Forelimb muscle (tissue), 1 donor: ENCODE data around the gene ACSM3. TPM values are rescaled to one million over a fixed set of nuclear protein-coding genes. Genes with fewer than 3 reads are reported as not detected.
"Not testable (repeated sequence)": the region's sequence is repeated elsewhere in the genome, so short reads cannot be mapped to it uniquely, and the experiment has no call there.

Experiments
- DNase-seq: peaks from one replicate; pipeline ENCODE4 v3.0.0-alpha.2; 2013; ENCODE audit warnings: low read depth
- polyA plus RNA-seq: library from polyadenylated mRNA; unstranded; fragments of 120-200 nt; gene quantifications from one replicate; pipeline ENCODE4 v1.2.1, GENCODE V29; 2013; ENCODE audit not compliant: insufficient read length

Gene ACSM3
- polyA plus RNA-seq, 1 donor: 2.9 TPM

DNA sequence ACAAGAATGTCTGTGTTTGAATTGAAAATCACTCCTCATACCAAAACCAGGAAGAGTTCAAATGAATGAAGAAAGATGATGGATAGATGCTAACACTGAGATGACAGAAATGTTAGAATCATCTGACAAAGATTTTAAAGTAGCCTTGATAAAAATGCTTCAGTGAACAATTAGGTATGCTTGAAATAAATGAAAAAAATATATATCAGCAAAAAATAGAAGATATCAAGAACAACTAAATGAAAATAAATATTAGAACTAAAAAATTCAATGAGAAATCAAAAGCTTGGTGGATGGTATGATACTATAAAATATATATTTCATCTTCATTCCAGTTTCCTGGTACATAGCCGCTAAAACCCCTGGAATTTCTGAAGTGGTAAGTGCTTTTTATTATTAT lies 8.6 kb upstream of the ACSM3 start:
- DNase-seq: no peak

DNA sequence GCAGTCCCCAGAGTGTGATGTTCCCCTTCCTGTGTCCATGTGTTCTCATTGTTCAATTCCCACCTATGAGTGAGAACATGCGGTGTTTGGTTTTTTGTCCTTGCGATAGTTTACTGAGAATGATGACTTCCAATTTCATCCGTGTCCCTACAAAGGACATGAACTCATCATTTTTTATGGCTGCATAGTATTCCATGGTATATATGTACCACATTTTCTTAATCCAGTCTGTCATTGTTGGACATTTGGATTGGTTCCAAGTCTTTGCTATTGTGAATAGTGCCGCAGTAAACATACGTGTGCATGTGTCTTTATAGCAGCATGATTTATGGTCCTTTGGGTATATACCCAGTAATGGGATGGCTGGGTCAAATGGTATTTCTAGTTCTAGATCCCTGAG lies 8.0 kb upstream of the ACSM3 start:
- not testable (repeated sequence) for DNase-seq

DNA sequence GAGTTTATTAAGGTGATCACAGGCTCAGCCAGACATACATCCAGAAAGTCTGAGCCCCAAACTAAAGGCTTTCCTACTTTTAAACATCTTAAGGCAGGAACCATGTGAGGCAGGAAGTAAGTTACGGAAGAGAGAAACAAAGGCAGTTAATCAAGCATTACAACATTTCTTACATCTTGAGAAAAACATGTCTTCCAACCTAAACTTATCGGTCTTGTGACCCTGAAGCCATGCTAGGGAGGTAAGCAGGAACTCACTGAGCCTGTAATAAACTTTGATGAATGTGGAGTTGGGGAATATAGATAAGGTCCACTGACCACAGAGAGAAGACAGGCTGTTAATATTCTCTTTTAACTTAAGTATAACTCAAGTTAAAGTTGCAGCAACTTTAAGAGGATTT lies 3.5 kb upstream of the ACSM3 start:
- DNase-seq: no peak

DNA sequence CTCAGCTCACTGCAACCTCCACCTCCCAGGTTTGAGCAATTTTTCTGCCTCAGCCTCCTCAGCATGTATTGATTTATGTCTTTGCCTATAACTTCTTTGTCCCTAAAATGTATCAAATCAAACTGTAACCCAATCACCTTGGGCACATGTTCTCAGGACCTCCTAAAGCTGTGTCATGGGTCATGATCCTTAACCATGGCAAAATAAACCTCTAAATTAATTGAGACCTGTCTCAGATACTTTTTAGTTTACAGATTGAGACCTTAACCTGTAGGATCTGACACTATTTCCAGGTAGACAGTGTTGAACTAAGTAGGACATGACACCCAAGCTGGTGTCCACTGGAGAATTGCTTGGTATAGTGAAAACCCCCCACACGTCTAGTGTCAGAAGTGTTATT lies 2.6 kb upstream of the ACSM3 start:
- no peak for DNase-seq

- DNase-seq: no peak
These were observed 1.2 kb upstream of the ACSM3 start for GRCh38 chr16:20762404-20763123.

- DNase-seq: not testable (repeated sequence)
These were observed 634 bp downstream of the ACSM3 start for GRCh38 chr16:20764448-20764847.

GRCh38 chr16:20765732-20766131 lies 1.9 kb downstream of the ACSM3 start:
- no peak for DNase-seq

- DNase-seq: no peak
These were observed 2.5 kb downstream of the ACSM3 start for GRCh38 chr16:20766294-20766693.

- DNase-seq: no peak
These were observed 3.8 kb downstream of the ACSM3 start for GRCh38 chr16:20767577-20767976.

DNA sequence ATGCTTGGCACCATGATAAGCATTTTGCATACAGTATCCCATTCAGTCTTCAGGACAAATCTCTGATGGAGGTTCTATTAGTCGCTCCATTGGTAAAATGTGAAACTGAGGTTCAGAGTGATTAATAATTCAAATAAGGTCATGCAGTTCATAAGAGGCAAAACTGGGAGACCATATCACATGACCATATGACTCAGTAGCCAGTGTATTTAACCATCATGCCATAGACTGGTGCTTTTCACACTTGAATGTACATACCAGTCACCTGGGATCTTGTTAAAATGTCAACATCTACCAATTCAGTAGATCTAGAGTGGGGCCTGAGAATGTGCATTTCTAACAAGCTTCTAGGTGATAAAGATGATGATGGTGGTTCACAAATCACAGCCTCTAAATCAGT lies 4.3 kb downstream of the ACSM3 start:
- DNase-seq: no peak

GRCh38 chr16:20768818-20769217 lies 5.0 kb downstream of the ACSM3 start:
- DNase-seq: no peak

DNA sequence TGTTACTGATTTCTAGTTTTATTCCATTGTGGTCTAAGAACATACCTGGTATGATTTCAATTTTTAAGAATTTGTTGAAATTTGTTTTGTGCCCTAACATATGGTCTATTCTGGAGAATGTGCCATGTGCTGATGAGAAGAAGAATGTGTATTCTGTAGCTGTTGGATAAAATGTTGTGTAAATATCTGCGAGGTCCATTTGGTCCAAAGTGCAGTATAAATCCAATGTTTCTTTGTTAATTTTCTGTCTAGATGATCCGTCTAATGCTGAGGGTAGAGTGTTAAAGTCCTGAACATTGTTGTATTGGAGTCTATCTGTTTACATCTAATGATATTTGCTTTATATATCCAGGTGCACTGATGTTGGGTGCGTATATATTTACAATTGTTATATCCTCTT lies 9.9 kb downstream of the ACSM3 start:
- no peak for DNase-seq

DNA sequence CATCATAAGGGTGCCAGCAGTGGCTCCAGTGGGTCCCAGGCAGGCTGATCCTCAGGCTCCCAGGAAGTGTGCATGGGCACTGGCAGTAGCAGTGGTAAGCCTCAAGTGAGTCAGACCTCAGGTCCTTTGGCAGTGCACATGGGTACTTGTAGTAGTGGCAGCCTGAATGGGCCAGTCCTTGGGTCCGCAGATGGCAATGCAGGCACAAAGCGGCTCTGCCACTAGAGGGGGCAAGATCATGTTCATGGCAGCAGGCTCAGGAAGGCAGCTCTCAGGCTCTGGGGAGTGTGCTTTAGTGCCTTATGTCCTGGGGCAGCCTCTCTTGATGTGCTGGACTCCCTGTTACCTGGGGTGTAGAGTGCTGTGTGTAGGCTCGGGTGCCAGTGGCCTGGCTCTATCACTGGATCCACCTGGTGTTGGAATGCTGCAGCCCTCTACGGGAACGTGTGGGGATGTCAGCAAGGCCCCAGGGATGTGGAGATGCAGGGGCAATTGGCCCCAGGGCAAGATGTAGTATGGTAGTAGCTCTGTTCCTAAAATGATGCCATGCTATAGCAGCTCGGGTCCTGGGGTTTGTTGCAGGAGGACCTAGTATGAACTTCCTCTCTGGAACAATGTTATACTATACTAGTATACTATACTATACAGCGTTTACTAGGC lies 11.0 kb downstream of the ACSM3 start:
- DNase-seq: no peak

- DNase-seq: no peak
These were observed 17.9 kb downstream of the ACSM3 start for GRCh38 chr16:20781697-20782096.

DNA sequence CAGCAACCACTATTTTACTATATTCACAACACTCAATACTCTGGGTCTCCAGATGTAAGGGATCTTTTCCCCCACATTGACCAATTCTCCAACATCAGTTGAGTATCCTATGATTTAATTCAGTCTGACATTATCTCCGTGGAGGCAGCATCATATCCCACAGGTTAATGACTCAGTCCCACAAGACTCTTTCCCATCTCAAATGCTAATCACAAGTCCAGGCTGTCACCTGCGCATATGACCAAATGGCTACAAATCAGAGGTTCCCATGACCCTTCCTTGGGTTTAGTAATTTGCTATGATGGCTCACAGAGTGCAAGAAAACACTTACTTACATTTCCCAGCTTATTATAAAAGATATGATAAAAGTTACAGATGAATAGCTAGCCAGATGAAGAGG lies 18.7 kb downstream of the ACSM3 start:
- no peak for DNase-seq

GRCh38 chr16:20784204-20784603 lies 20.4 kb downstream of the ACSM3 start:
- DNase-seq: no peak

- DNase-seq: no peak
These were observed 25.3 kb downstream of the ACSM3 start for GRCh38 chr16:20789130-20789529.

DNA sequence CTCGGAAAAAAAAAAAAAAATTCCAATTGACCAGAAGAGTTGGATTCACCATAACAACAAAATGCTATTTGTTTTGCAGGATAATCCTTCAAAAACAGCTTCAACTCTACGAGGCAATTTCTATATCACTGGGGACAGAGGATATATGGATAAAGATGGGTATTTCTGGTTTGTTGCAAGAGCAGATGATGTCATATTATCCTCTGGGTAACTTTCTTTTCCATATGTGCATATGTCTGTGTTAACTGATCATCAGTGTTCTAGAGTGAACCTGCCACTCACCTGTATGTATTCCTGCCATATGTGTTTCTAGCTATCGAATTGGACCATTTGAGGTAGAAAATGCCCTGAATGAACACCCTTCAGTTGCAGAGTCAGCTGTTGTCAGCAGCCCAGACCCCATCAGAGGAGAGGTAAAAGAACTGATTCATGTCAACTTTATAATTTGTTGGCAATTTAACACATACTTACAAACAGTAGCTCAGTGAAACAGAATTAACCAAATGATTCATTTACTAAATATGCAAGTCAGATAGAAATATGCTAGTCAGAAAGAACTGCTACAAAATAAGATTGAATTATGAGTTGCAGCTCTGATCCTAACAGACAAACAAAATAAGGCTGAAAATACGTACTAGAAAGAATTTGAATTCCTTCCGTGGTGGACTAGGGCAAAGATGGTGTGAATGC lies 28.3 kb downstream of the ACSM3 start:
- no peak for DNase-seq

DNA sequence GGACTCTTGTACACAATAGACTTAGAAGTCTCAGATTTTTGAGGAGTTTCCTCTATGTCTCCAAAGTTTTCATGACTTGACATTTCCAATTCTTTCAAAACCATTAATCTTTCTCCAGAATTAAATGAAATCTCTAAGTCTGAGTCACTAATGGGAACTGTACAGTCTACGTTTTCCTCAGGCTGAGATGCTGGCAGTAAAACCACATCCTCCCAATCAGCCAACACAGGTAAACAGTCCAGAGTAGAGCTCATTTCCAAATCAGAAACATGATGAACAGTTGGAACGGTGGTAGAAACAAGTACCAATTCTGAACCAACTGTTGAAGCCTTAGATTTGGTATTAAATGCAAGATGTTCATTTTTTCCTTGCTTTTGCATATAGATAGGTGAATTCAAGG lies 34.5 kb downstream of the ACSM3 start:
- DNase-seq: no peak

DNA sequence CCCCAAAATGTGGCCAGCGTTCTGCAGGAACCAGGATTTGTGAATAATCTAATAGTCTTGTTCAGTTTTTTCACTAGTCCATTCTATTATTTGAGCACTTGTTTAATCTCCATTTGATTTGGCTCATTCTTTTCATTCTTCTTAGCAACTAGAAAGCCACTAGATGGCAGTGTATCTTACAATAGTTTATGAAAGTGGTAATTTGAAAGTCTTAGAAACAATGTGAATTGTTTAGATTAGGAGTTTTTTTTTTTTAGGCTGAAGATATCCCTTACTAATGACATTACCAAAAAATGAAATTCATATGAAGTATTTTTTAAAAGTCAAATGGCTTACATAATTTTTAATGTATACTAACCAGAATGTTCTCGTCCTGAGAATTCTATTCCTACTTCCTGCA lies 35.8 kb downstream of the ACSM3 start:
- DNase-seq: no peak

DNA sequence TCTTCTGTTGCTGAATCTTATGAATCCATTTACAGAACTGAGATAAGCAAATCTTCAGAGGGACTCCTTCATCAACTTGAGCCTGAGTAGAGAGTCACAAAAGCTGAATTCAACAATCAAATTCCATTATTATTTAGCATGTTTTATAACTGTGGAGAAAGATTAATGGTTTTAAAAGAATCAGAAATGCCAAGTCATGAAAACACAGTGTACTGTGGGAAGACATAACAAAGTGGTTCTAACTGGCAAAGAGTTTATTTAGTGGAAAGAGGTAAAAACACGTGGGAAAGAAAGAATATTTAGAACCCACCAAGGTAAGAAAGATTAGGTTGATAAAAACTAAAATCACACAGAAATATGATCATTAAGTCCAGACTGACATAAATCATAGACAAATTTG lies 37.5 kb downstream of the ACSM3 start:
- no peak for DNase-seq

- no peak for DNase-seq
These were observed 39.4 kb downstream of the ACSM3 start for GRCh38 chr16:20803192-20803560.

GRCh38 chr16:20803561-20804214 lies 39.9 kb downstream of the ACSM3 start:
- DNase-seq: no peak
